GM20431 (cell line): ENCODE measurements around the gene WDR70.
"Not testable (repeated sequence)": the region's sequence is repeated elsewhere in the genome, so short reads cannot be mapped to it uniquely, and the experiment has no call there.

Experiments
- in situ Hi-C: fragments of 300-500 bp; cut with MseI, MboI; formaldehyde crosslinking; loops from one replicate; pipeline ENCODE4 v1.15.0; 2020; ENCODE audit warnings: low sequenced_read_pairs; ENCODE audit not compliant: unreplicated experiment

WDR70 gene

GRCh38 chr5:37379100-37379628 is at the start of gene WDR70:
Gene WDR70 (plus strand): TSS chr5:37379318. CDS start chr5:37379368, 50 bp downstream.
- in situ Hi-C loops = not testable (repeated sequence)

GRCh38 chr5:37334754-37335153 is 44.4 kb upstream of the WDR70 start:
- in situ Hi-C loops = not testable (repeated sequence)

DNA sequence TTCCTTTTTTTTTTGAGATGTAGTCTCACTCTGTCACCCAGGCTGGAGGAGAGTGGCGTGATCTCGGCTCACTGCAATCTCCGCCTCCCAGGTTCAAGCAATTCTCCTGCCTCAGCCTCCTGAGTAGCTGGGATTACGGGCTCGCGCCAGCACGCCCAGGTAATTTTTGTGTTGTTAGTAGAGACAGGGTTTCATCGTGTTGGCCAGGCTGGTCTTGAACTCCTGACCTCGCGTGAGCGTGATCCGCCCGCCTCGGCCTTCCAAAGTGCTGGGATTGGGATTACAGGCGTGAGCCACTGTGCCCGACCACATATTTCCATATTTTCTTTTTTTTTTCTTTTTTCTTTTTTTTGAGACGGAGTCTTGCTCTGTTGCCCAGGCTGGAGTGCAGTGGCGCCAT is 36.4 kb upstream of the WDR70 start:
- in situ Hi-C loops = not testable (repeated sequence)

GRCh38 chr5:37355161-37355560 is 24.0 kb upstream of the WDR70 start:
- in situ Hi-C loops = no loop called here

- in situ Hi-C loops = no loop called here
Observed at GRCh38 chr5:37370550-37370863, 8.6 kb upstream of the WDR70 start.

DNA sequence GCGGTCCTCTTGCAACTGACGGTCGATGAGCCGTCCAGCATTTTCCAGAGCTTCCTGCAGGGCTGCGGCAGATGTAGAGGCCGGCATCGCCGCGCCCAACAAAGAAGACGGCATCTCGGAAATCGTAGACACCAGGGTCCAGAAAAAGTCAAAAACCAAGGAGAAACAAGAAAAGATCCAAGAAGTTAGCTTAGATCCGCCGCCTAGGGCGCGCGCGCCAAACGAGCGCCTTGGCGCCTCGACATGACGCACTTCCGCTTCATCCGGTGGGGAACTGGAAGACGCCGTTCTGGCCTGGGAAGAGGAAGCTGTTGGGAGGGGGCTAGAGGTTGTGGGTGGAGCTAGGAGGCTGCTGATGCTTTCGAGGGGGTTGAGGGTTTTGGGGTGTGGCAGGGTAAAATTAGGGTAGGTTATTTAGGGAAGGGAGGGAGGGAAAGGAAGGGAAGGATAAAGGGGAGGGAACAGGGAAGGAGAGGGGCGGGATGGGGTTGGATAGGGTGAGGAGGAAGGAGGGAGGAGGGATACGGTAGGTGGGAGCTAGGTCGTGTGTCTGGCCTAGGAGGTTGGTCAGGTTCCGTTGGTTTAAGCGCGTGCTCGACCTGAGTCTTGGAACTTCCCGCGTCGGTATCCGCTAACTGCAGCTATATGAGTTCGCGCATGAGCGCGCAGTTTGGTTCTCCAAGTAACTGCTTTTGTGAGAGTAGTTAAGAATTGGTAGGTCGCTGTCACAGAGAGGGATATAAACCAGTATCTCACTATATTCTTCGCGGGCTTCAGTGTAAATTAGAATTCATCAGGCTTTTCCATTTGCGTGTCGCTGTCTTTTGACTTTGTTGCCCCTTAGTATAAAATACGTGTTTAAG is 8.0 kb upstream of the WDR70 start, which contains the start of gene NUP155:
NUP155 (minus strand) TSS at position 243 of the 863 bp plus-strand sequence; CDS start at position 114, 129 bp downstream.
- in situ Hi-C loops = no loop called here

- in situ Hi-C loops = no loop called here
Observed at GRCh38 chr5:37375091-37375490, 4.0 kb upstream of the WDR70 start.

DNA sequence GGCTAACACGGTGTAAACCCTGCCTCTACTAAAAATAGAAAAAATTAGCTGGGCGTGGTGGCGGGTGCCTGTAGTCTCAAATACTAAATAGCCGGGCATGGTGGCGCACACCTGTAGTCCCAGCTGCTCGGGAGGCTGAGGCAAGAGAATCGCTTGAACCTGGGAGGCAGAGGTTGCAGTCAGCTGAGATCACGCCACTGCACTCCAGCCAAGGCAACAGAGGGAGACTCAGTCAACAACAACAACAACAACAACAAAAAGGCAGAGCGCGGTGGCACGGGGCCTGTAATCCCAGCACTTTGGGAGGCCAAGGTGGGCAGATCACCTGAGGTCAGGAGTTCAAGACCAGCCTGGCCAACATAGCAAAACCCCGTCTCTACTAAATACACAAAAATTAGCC is 1.1 kb upstream of the WDR70 start:
- in situ Hi-C loops = not testable (repeated sequence)

DNA sequence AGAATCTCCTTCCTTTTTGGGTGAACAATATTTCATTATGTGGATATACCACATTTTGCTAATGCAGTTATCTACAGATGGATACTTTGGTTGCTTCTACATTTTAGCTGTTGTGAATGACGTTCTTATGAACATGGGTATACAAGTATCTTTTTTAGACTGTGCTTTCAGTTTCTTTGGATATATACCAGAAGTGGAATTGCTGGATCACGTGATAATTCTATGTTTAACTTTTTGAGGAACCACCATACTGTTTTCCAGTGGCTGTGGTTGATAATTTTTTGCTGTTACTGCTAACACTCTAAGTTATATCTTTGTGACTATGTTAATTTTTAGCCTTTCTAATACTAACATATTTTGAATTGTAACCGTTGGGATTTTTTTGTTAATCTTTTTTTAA is 12.5 kb downstream of the WDR70 start:
- in situ Hi-C loops = no loop called here

DNA sequence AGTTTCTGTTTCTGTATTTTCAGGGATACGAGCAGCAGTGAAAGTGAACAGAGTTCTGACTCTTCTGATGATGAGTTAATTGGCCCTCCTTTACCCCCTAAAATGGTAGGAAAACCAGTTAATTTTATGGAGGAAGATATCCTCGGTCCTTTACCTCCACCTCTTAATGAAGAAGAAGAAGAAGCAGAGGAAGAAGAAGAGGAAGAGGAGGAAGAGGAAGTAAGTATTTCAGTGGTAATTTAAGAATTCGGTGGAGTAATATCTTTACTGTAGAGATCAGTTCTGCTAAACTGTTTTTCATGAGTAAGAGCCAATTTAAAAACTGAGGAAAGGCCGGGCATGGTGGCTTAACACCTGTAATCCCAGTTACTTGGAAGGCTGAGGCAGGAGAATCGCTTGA is 17.2 kb downstream of the WDR70 start:
- in situ Hi-C loops = no loop called here

- in situ Hi-C loops = loop anchor here (25.0 kb wide), 1 partner anchor 787 kb away; no protein-coding TSS in a partner anchor
Observed at GRCh38 chr5:37400501-37400900, 21.4 kb downstream of the WDR70 start.

GRCh38 chr5:37412515-37412914 is 33.4 kb downstream of the WDR70 start:
- in situ Hi-C loops = loop anchor here (25.0 kb wide), 1 partner anchor 775 kb away; no protein-coding TSS in a partner anchor

GRCh38 chr5:37415456-37415855 is 36.3 kb downstream of the WDR70 start:
- in situ Hi-C loops = loop anchor here (25.0 kb wide), 1 partner anchor 772 kb away; no protein-coding TSS in a partner anchor

DNA sequence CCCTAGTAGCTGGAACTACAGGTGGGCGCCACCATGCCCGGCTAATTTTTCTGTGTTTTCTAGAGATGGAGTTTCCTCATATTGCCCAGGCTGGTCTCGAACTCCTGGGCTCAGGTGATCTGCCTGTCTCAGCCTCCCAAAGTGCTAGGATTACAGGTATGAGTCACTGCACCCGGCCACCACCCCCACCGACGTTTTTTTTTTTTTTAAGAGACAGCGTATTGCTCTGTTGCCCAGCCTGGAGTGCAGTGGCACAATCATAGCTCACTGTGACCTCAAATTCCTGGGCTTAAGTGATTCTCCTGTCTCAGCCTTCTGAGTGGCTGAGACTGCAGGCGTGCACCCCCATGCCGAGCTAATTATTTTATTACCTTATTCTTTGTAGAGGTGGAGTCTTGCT is 38.2 kb downstream of the WDR70 start:
- in situ Hi-C loops = loop anchor here (25.0 kb wide), 1 partner anchor 770 kb away; no protein-coding TSS in a partner anchor

DNA sequence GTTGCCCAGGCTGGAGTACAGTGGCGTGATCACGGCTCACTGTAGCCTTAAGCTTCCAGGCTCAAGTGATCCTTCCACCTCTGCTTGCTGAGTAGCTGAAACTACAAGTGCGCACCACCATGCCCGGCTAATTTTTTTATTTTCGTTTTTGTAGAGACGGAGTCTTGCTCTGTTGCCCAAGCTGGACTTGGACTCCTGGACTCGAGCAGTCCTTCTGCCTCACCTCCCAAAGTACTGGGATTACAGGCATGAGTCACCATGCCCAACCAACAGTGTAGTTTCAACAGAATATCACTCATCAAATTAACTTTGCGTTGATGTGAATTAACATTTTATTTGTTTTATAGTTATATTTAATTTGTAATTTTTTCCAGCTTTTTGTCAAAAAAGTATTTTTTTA is 45.3 kb downstream of the WDR70 start:
- in situ Hi-C loops = loop anchor here (25.0 kb wide), 1 partner anchor 763 kb away; no protein-coding TSS in a partner anchor

- in situ Hi-C loops = no loop called here
Observed at GRCh38 chr5:37428044-37428443, 48.9 kb downstream of the WDR70 start.

DNA sequence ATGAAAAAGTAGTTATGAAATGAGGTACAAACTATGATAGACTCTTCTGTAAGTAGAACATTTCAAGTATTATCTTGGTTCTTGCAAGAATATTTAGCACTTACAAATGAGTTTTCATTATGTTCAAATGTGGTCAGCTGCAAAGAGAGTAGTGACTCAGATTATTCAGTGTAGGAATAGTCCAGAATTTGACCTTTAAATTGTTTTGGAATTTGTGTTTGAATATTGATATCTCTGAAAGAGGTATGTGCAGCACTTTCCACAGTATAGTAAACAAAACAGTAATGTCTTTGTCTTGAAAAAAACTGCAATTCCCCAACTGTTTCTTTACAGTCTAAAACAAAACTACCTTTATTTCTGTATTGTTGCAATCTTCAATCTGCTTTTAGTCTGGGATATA is 56.1 kb downstream of the WDR70 start:
- in situ Hi-C loops = no loop called here

DNA sequence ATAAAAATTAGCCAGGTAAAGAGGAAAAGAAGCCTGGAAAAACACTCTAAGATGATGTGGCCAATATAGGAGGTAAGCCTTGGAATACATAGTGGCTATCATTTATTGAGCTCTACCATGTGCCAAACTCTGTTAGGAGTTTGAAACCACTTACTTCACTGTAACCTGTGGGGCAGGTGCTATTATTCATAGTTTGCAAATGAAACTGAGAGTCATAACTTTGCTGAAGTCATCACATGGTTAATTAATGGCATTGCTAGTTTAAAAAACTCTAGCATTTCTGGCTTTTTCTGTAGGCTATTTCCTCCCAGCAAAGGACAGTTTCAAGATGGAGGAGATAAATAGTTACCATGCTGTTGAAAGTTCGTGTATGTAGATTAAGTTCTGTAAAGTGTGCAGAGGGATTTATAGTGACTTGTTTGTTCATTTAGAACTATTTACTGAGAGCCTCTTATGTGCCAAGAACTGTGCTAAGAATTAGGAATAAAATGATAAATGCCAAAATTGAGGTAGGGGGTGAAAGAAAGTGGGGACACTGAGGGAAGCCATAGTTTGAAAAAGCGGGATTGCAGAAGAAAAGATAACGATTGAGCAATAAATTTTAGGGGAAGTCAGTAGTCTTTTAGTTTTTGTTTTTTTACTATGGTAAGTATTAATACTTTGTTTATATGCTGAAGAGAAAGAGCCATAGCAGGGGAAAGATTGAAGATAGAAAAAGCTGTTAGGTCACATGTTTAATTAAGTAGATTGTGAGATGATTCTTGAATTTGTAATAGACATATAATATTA is 57.2 kb downstream of the WDR70 start:
- in situ Hi-C loops = no loop called here

- in situ Hi-C loops = no loop called here
Observed at GRCh38 chr5:37437711-37438110, 58.6 kb downstream of the WDR70 start.

- in situ Hi-C loops = not testable (repeated sequence)
Observed at GRCh38 chr5:37445783-37446182, 66.7 kb downstream of the WDR70 start.

DNA sequence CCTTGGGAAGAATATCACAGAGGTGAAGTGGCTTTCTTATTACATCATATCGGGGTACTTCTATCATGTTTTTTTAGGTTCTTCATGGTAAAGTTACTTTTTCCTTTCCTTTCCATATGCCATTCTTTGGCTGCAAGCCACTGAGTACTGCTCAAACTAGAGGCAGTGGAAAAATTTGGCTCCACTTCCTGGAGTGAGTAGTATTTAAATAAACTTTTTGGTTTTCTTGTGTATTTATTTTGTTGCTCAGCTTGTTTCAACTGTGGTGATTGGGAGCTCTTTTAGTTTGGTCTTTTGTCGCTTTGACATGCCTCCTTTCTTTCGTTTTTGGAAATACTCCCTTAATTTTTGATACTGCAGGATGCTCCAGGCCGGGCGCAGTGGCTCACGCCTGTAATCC is 69.8 kb downstream of the WDR70 start:
- in situ Hi-C loops = no loop called here
